ENCODE data around the gene BABAM2.
"Not testable (repeated sequence)": the region's sequence is repeated elsewhere in the genome, so short reads cannot be mapped to it uniquely, and the experiment has no call there.

The BABAM2 gene

GRCh38 chr2:28368357-28368798, 477.8 kb downstream of the BABAM2 start:
- DNase-seq = no peak

- no peak for DNase-seq
Observed at GRCh38 chr2:28369358-28369757, 478.8 kb downstream of the BABAM2 start.

- no peak for DNase-seq
Observed at GRCh38 chr2:28370354-28370753, 479.8 kb downstream of the BABAM2 start.

GRCh38 chr2:28371728-28372127, 481.2 kb downstream of the BABAM2 start:
- not testable (repeated sequence) for DNase-seq

- no peak for DNase-seq
Observed at GRCh38 chr2:28373854-28374253, 483.3 kb downstream of the BABAM2 start.

GRCh38 chr2:28374331-28374730, 483.8 kb downstream of the BABAM2 start:
- no peak for DNase-seq

GRCh38 chr2:28375236-28375635, 484.7 kb downstream of the BABAM2 start:
- DNase-seq = no peak

GRCh38 chr2:28375742-28376631, 485.5 kb downstream of the BABAM2 start:
- DNase-seq = no peak

- no peak for DNase-seq
Observed at GRCh38 chr2:28377195-28377816, 486.8 kb downstream of the BABAM2 start.

- DNase-seq = no peak
Observed at GRCh38 chr2:28377984-28378678, 487.6 kb downstream of the BABAM2 start.

- no peak for DNase-seq
Observed at GRCh38 chr2:28378679-28379584, 488.4 kb downstream of the BABAM2 start.

GRCh38 chr2:28380219-28380618, 489.7 kb downstream of the BABAM2 start:
- no peak for DNase-seq

GRCh38 chr2:28381225-28382180, 491.0 kb downstream of the BABAM2 start:
- DNase-seq = no peak

GRCh38 chr2:28382755-28383154, 492.2 kb downstream of the BABAM2 start:
- DNase-seq = no peak

- no peak for DNase-seq
Observed at GRCh38 chr2:28387082-28387960, 496.8 kb downstream of the BABAM2 start.

All from activated CD4-positive, alpha-beta T cell treated with anti-CD3 and anti-CD28 coated beads for 48 hours (primary cell).